GM21619 (cell line): ENCODE measurements around the gene PDPK1.
"Not testable (repeated sequence)": the region's sequence is repeated elsewhere in the genome, so short reads cannot be mapped to it uniquely, and the experiment has no call there.

Experiments used
- ATAC-seq: cut with Tn5 transposase; IDR thresholded peaks from one replicate; pipeline ENCODE4 v1.9.1; 2021; ENCODE audit not compliant: unreplicated experiment

The PDPK1 gene

GRCh38 chr16:2523801-2524231 lies 14.0 kb upstream of the PDPK1 start:
- no peak for ATAC-seq

GRCh38 chr16:2524339-2524938 lies 13.4 kb upstream of the PDPK1 start:
- ATAC-seq, result no peak

- ATAC-seq, result no peak
These were observed 11.7 kb upstream of the PDPK1 start for GRCh38 chr16:2526135-2526534.

- ATAC-seq, result no peak
These were observed 10.6 kb upstream of the PDPK1 start for GRCh38 chr16:2527071-2527783.

- no peak for ATAC-seq
These were observed 10.1 kb upstream of the PDPK1 start for GRCh38 chr16:2527784-2528100.

GRCh38 chr16:2528161-2529060 lies 9.4 kb upstream of the PDPK1 start:
- ATAC-seq, result no peak

- ATAC-seq, result no peak
These were observed 8.5 kb upstream of the PDPK1 start for GRCh38 chr16:2529061-2529931.

GRCh38 chr16:2529961-2530628 lies 7.7 kb upstream of the PDPK1 start:
- no peak for ATAC-seq

- ATAC-seq, result no peak
These were observed 7.0 kb upstream of the PDPK1 start for GRCh38 chr16:2530629-2531318.

GRCh38 chr16:2531371-2531695 lies 6.5 kb upstream of the PDPK1 start, which contains the start of gene CEMP1:
TSS of gene CEMP1 (minus strand) at chr16:2531408. CDS start at chr16:2531073, 335 bp downstream.
- peak; percentile 1 for ATAC-seq

- peak; percentile 76 for ATAC-seq
These were observed 5.9 kb upstream of the PDPK1 start for GRCh38 chr16:2531696-2532493.

GRCh38 chr16:2532494-2533141 lies 5.2 kb upstream of the PDPK1 start:
- ATAC-seq, result no peak

GRCh38 chr16:2533142-2533755 lies 4.6 kb upstream of the PDPK1 start:
- not testable (repeated sequence) for ATAC-seq

- no peak for ATAC-seq
These were observed 3.9 kb upstream of the PDPK1 start for GRCh38 chr16:2533912-2534311.

- not testable (repeated sequence) for ATAC-seq
These were observed 3.5 kb upstream of the PDPK1 start for GRCh38 chr16:2534335-2534734.

GRCh38 chr16:2535625-2536013 lies 2.2 kb upstream of the PDPK1 start:
- ATAC-seq, result no peak

GRCh38 chr16:2539192-2539844 lies 1.5 kb downstream of the PDPK1 start:
- not testable (repeated sequence) for ATAC-seq
